Stimulated activated CD4-positive, alpha-beta T cell treated with anti-CD3 and anti-CD28 coated beads, Interleukin-15, amount 100 ng/mL, for 48 hours (primary cell): ENCODE measurements around the gene BIRC5.
"Not testable (repeated sequence)": the region's sequence is repeated elsewhere in the genome, so short reads cannot be mapped to it uniquely, and the experiment has no call there.

Experiments used
- DNase-seq, 2 donors: peaks; one replicate each; pipeline ENCODE4 v3.0.0-alpha.2; 2020; ENCODE audit warnings: low read depth in 2 of 2

Gene BIRC5

DNA sequence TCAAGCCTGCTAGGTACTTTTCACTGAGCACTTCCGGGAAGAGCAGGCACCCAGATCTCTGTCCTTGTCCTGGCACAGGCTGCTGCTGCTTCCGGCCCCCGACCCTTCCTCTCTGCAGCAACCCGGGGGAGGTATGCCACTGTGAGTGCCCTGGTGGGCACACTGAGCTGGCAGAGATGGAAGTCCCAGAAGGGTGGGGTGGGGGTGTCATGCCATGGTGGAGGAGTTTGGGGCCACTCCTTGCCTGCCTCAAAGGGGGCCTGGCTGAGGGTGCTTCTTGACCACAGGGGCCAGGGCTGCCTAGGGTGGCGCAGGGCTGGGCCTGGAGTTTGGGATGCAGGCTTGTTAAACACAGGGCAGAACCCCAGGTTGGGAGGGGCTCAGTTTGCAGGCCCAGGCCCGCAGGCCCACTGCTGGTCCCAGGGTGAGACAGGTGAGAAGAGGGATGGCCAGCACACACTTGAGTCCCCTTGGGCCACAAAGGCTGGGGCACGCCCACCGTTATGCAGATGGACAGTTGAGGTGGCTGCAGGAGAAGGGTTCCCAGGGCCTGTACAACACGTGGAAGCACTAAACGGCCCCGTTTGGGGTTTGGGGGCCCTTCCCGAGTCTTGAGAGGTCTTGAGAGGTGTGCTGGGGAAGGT lies 26.1 kb downstream of the BIRC5 start:
- no peak for DNase-seq

DNA sequence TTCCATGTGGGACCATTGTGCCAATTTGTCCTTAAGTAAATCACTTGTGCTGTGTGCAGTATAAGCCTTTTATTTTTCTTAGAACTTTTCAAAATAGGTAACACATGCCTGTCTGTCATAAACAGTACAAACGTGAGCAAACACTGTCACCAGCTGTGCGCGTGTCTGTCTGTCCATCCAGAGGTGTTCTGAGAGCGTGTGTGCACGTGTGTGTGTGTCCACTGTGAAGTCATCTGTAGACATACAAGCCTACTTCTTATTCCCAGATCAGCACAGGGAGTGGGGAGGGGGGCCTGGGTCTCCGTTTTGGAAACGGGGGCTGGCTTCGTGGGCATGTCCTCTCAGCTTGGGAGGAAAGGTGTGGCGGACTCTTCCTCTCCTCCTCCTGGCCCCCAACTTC lies 26.8 kb downstream of the BIRC5 start:
- DNase-seq: no peak

DNA sequence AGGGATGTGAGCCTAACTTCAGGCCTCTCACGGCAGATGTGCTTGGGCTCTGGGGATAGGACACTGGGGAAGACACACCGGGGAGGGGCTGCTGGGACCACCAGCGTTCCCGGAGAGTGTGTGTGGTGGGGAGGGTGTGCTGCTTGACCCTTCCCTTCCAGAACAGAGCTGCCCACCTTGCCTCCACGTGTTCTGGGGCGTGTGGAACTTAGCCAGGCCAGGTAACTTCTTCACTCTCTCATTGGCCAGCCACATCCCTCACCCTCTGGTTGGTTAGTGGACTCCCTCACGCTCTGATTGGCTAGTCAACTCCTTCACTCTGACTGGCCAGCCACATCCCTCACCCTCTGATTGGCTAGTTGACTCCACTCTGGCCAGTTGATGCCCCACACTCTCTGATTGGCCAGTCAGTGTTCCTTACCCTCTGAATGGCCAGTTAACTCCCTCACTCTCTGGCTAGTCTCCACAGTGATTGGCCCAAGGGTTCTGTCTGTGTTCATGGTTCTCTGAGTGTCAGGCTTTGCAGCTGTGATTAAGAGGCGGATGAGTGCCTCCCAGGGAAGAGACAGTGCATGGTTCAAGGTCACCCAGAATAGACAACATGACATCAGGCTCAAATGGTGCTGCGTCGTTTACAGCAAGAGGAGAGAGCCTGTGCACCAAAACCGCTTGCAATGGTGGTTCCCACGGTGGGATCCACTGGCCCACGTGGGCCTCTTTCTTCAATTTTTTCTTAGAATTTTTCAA lies 27.4 kb downstream of the BIRC5 start:
- no peak for DNase-seq

DNA sequence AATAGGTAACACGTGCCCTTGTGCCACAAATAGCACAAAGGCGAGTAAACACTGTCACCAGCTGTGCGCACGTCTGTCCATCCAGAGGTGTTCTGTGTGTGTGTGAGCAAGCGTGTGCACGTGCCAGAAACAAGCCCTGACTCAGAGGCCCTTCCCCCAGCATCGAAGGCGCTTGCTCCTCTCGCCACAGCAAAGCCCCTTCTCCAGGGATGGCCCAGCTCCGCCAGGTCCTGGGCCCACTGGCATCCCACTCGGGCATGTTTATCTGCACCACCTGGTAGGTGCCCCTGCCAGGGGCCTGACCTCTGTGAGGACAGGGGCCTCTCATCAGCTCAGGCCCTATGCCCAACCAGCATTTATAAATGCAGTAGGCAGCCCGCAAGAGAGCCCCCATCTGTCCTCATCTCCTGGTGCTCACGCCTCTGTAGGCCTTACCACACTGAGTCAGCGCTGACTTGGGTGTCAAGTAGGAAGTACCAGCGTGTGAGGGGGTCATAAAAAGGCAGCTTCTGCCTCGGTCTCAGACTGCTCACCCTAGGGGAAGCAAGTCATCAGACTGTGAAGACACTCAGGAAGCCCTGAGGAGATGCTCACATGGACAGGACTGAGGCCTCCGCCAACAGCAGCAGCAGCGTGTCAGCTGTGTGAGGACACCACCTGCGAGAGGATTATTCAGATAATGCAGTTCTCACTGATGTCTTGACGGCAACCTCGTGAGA lies 28.1 kb downstream of the BIRC5 start:
- DNase-seq: no peak

DNA sequence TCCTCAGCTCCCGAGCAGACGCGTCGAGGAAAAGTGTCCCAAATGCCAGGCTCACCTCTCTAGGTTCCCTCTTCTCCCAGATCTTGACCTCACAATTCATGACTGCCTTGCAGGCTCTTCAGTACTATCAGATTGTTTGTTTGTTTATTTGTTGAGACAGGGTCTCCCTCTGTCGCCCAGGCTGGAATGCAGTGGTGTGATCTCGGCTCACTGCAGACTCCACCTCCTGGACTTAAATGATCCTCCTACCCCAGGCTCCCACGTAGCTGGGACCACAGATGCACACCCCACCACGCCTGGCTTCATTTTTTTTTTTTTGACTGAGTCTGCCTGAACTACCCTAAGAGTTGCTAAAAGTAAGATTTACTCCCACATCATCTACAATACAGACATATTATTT lies 33.3 kb downstream of the BIRC5 start:
- DNase-seq: no peak

DNA sequence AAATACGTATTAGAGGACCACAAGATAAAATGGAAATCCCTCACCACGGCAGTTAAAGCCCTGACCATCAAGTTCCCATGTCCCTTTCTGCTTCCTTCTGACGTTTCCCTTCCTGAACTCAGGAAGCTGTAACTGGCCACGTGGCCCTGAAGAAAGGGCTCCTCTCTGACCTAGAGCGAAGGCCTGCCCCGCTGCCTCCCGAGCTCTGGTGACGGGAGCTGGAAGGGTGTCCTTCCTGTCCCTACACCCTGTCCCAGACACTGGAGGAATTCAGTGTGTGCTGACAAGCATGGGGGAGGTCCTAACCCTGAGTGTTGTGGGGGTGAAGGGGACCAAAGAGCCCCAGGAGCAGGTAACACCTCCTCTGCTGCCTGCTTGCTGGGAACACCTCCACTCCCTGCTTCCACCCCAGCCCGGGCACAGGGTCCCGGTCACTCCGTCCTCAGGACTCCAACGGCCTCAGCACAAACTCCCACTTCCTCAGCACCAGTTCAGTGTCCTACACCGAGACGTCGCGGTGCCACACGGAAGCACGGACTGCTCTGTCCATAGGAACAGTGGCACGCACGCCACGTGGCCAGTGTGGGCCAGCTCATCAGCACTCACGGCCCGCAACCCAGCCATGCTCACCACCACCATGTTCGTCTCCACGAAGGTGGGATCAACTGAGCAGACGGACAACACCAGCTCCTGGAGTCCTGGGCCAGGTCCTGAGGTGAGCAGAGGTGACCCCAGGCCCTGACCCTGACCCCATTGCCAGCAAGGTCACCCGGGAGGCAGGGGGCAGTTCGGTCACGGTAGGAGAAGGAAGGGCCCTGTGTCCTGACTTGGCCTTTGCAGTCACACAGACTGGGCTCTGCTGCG lies 34.2 kb downstream of the BIRC5 start:
- DNase-seq: no peak

DNA sequence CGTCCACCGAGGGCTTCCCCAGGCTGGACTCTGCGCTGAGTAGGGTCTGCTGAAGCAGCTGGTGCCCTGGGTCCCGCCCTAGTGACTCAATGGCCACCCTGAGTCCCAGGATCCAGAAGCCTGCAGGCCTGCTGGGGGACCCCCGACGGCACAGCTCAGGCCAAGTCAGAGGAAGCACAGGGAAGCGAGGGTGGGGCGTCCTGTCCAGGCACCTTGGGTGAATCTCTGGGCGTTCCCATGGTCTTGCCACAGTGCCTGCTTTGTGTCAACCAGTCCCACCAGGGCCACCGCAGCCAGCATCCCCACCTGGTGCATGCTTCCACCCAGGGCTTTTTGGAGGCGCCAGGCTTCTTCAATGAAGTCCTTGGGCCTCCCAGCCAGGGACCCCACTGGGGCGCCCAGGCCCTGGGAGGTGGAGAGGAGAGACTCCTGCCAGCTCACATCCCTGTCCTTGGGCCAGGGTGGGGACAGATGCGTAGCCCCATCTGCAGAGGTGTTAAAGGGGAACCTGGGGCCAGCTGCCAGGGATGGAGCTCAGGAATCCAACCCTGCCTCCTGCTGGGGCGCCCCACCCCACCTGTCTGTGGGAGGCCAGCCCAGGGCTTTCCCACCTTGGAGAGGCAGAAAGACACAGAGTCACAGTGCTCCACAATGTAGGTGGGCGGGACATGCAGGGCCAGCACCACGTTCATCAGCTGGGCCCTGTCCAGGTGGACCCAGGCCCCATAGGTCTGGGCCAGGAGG lies 35.2 kb downstream of the BIRC5 start:
- no peak for DNase-seq

DNA sequence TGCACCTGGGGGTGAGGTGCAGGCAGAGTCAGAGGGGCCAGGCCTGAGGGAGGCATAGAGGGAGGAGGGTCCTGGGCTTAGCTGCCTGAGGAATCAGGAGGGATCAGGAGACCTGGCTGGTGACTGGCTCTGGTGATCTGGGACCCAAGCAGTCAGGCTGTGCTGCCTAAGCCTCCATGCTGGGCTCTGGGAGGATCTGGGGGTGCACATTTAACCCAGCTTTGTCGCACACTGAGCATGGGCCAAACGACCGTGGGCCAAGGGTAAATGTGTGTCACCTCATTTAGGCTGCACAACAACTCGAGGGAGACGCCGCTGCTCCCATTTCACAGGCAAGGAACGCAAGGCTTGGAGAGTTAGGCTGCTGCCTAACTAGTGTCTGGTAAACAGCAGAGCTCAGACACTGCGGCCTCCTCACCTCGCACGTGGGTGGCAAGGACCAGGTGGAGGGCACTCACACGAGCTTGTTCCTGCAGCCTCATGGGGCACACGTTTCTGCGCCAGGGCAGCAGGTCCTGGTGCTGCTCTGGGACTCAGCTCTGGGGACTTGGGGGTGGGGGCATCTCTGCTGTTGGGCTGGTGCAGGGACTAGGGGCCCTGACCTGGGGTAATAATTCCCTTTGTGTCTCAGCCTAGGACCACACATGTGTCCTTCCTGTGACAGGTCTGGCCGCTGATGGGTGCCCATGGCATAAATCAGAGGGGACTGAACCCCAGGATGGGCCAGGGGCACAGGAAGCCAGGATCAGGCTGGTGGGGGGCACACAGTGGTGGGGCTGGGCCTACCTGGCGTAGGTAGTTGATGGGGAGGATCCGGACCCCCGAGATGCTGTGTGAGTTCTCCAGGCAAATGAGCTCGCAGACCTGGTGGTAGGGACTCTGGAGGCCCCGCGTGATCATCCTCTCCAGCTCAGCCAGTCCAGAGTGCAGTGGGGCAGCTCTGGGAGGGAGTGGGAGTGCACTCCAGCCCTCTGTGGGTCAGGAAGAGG lies 36.1 kb downstream of the BIRC5 start:
- no peak for DNase-seq

DNA sequence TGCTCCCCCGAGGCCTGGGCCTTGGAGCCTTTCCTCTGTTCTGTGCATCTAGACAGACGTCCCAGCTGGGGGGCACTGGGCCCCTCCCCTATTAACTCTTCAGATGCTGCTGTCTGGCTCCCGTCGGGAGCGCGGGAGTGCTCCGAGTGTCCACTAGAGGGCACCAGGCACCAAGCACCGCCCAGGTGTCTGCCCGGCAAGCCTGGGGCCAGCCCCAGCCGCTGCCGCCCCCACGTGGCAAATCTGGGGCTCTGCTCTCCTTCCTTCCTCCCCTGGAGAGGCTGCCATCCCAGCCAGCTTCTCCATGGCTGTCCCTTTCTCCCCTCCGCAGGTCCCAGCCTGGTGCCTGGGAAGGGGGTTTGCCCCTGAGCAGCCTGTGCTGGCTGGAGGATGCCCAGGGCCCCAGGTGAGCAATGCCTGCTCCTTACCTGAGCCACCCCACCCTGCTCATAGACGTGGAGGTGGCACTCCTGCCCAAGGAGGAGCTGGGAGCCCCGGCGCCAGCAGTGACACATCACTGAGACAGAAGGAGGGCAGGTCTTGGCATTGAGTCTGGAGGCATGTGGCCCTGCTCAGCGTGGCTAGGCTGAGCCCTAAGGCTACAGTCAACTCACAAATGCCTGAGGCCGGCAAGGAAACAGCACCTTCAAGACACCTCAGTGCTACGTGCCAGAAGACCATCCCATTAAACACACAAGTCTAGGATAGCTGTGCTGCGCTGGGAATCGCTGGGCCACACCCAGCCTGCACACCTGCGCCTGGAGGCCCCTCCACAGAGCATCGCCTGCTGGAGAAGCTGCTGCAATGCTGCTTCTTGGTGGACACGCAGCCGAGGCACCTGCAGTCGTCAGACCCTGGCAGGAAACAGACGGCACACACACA lies 37.1 kb downstream of the BIRC5 start:
- DNase-seq: peak; percentile 76 to 88

DNA sequence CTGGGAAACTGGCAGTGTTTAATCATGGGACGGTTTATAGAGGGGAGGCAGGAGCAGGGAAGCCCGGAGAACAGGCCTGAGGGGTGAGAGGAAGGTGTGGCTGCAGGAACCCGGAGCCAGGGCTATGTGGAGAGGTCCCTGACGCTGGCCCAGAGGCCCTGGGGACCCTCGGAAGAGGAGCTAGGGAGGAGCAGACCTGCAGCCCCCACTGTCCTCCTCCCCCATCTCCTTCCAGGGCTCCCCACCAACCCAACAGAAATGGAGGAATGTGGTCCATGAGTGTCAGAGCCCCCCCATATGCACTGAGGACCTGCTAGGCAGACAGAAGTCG lies 37.7 kb downstream of the BIRC5 start:
- DNase-seq: no peak

DNA sequence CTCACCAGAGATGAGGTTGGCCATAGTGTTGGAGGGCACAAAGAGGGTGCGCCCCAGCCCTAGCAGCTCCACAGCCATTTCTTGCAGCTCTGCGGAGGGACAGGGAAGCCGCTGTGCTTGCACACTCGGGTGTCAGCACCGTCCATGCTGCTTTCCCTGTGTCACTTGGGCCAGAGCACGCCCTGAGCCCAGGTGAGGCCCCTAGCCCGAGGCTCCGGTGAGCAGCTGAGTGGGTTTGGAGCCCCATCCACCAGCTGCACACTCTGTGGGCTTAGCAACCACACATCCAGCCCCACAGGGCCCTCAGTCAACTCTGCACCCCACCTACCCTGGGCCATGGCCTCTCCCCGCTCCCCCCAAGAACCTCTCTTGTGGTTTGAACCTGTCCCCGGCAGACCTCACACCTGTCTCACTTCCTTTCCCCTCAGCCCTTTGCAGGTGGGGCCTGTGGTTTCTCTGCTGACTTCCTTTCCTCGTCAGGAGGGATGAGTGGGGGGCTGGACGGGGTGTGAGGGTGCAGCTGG lies 38.1 kb downstream of the BIRC5 start:
- DNase-seq: no peak

DNA sequence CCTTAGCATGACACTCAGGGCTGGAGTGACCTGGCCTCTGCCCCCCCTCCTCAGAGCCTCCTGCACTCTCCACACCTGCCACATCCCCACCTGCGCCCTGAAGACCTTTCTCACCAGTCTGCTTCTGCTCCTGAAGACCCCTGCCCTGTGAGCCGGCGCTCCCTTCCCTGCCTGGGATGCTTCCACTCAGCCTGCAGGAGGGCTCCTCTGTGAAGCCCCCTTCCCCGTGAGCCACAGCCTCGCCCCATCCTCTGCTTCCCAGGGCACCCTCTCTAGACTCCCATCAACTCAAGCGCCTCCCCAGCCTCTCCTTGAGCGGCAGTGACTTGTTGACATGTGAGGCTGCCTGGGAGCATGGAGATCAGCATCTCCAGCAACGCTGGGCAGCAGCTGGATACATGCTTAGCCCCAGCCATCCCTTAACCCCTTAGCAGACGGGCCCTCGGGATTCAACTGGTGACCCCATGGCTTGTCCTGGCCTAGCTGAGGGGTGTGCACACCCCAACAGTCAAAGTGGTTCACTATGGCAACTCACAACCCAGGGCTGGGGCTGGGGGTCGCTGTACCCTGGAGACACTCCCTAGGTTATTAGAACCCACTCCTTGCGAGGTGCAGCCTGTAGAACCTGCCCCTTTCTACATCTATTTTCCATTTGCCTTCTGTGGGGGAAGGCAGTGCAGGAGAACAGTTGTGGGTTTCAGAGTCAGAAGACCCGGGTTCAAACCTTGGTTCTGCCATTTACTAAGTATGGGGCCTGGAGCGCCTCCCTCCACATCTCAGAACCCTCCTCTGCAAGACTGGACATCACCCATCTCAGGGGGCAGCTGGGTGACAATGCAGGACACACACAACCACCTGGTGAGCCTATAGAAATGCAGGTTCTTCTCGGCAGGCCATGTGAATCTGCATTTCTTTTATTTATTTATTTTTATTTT lies 38.9 kb downstream of the BIRC5 start:
- DNase-seq: no peak

DNA sequence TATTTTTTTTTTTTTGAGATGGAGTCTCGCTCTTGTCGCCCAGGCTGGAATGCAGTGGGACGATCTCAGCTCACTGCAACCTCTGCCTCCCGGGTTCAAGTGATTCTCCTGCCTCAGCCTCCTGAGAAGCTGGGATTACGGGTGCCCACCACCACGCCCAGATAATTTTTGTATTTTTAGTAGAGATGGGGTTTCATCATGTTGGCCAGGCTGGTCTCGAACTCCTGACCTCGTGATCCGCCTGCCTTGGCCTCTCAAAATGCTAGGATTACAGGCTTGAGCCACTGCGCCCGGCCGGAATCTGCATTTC lies 39.5 kb downstream of the BIRC5 start:
- not testable (repeated sequence) for DNase-seq

DNA sequence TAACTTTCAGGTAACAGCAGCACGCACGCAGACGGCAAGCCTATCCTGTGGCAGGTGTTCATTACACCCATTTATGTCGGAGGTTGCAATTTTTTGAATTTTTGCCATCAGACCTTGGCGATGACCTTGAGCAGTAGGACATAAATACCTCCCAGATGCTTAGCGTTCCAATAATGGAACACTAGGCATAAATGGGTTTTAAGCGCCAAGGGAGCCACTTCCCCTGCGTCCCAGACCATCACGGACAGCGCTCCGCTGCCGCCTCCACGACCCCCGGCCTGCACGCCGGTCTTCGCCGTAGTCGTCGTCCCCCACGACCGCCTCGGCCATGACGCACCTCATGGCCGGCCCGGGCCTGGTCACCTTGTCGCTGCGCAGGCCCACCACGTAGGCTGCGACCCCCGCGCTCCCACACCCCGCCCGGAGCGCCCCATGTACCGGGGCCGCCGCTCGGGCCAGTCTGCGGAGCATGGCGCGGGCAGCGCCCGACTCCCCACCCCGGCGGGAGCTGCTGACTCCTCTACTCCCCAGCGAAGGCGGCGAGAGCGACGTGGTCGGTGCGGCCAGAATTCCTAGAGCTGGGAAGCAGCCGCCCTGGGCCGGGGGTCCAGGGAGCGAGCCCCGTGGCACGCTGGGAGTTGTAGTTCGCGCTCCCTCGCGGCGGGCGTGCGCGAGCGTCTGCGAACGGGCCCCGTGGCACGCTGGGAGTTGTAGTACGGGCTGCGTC lies 40.1 kb downstream of the BIRC5 start:
- peak; percentile 55 to 81 for DNase-seq

DNA sequence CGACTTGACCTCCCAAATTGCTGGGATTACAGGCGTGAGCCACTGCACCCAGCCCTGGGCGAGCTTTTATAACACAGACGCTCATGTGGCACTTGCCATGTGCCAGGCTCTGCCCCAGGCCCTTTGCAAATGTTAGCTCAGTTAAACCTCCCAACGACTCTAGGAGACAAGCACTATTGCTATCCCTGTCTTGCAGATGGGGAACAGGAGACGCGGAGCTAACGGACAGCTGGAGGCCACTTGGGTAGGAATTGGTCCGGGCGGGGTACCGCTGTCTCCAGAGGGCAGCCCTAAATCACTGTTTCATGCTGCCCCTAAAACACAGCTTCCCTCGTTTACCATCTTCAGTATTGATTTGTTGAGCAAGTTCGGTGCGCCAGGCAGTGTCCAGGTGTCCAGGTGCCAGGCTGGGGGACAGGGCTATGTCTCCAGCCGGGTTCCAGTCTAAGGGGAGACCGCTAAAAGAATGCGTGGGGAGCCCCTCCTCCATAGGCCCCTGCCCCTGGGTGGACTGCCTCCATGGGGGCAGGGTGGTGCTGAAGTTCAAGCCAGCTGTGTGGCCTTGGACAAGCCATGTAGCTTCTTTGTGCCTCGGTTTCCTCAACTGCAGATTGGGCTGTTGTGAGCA lies 41.1 kb downstream of the BIRC5 start:
- DNase-seq: no peak

DNA sequence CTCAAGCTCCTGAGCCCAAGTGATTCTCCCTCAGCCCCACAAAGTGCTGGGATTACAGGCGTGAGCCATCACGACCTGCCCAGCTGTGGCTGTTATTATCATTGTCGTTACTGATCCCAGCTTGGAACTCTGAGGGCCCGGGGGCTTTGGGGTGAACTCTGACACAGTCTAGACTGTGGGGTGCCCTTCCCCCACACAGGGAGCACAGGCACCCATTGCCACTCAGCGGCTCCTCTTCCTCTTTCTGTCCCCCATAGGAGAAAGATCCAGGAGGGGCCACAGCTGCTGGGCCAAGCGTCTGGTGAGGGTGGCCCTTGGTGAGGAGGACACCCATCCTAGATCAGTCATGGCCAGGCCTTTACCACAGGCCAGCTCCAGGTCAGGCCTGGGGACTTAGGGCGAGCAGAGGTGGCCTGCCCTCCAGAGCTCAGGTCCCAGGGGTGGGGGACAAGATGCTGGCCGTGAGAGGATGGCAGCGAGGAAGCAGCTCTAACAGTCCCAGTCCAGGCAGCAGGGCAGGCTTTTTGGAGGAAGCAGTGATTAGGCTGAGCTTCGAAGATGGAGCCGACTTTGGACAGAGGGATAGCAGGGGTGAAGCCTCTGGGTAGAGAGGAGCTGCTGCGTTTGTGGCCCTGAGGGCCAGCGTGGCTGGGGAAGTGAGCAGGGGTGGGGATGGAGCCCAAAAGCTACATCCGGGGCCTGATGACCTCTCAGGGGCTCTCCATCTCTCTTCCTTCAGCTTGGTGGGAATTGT lies 42.1 kb downstream of the BIRC5 start:
- DNase-seq: no peak
